Measurements from ENCODE around the gene DCUN1D1.

DNA sequence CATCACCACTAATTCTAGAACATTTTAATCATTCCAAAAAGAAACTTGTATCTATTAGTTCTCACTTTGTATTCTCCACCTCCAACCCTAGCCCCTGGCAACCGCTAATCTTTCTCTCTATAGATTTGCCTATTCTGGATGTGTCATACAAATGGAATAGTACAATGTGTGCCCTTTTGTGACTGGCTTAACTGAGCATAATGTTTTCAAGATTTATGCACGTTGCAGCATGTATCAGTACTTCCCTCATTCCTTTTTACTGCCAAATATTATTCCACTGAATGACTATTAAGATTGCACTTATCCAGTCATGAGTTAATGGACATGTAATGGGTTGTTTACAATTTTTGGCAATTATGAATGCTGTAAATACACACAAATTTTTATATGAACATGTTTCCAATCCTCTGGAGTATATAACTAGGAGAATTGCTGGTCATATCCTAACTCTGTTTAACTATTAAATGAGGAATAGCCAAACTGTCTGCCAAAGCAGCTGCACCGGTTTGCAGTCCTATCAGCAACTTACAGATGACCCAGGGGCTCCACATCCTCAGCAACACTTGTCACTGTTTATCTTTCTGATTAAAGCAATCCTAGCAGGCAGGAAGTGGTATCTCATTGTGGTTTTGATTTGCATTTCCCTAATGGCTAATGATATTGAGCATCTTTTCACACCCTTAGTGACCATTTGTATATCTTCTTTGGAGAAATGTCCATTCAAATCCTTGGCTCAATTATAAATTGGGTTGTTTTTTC, 42.9 kb downstream of the DCUN1D1 start:
- TF ChIP-seq, protein P1, sequence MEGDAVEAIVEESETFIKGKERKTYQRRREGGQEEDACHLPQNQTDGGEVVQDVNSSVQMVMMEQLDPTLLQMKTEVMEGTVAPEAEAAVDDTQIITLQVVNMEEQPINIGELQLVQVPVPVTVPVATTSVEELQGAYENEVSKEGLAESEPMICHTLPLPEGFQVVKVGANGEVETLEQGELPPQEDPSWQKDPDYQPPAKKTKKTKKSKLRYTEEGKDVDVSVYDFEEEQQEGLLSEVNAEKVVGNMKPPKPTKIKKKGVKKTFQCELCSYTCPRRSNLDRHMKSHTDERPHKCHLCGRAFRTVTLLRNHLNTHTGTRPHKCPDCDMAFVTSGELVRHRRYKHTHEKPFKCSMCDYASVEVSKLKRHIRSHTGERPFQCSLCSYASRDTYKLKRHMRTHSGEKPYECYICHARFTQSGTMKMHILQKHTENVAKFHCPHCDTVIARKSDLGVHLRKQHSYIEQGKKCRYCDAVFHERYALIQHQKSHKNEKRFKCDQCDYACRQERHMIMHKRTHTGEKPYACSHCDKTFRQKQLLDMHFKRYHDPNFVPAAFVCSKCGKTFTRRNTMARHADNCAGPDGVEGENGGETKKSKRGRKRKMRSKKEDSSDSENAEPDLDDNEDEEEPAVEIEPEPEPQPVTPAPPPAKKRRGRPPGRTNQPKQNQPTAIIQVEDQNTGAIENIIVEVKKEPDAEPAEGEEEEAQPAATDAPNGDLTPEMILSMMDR (IDR thresholded peaks at IDR 0.05), result no peak
- TF ChIP-seq POLR2A (IDR thresholded peaks at IDR 0.05) (no peak), POLR2AphosphoS5 (IDR thresholded peaks at IDR 0.05; ENCODE audit: insufficient read depth in 1 of 2, low read depth in 1 of 2) (no peak)
